Smooth muscle cell of the brain vasculature (primary cell): ENCODE data around the gene LBP.
"Not testable (repeated sequence)": the region's sequence is repeated elsewhere in the genome, so short reads cannot be mapped to it uniquely, and the experiment has no call there.

ENCODE experiments used
- DNase-seq: peaks from one replicate; pipeline ENCODE4 v3.0.0-alpha.2; 2012; ENCODE audit warnings: low read depth, low spot score

LBP gene

GRCh38 chr20:38350879-38351775 is 4.8 kb downstream of the LBP start:
- no peak for DNase-seq

DNA sequence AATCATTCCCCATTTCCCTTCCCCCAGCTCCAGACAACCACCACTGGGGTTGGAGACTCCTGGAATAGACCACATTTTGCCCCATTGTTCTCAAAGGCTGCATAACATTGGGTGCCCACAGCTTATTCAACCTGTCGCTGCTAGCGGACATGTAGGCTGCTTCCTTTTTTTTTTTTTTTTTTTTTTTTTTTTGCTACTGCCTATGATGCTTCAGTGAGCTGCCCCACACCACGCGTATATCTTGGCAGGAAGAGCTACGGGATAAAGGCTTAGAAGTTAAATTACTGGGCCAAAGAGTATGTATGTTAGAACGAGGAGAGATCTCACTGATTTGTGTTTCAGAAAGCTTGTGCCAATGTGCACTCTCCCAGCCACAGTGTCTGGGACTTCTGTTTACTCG is 7.0 kb downstream of the LBP start:
- DNase-seq: no peak

- no peak for DNase-seq
These were observed 7.9 kb downstream of the LBP start for GRCh38 chr20:38354227-38354626.

- no peak for DNase-seq
These were observed 9.1 kb downstream of the LBP start for GRCh38 chr20:38355161-38356012.

DNA sequence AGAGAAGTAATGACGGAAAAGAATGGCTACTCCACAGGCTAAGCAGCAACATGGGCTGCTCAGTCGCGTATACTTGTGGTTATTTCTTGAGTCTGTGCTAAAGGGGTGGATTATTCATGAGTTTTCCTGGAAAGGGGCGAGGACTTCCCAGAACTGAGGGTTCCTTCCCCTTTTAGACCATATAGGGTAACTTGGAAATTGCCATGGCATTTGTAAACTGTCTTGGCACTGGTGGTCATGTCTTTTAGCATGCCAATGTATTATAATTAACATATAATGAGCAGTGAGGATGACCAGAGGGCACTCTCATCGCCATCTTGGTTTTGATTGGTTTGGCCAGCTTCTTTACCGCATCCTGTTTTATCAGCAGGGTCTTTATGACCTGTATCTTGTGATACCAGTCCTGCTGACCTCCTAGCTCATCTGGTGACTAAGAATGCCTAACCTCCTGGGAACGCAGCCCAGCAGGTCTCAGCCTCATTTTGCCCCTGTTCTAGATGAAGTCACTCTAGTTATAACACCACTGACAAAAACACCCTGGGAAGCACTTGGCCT is 11.4 kb downstream of the LBP start:
- no peak for DNase-seq

DNA sequence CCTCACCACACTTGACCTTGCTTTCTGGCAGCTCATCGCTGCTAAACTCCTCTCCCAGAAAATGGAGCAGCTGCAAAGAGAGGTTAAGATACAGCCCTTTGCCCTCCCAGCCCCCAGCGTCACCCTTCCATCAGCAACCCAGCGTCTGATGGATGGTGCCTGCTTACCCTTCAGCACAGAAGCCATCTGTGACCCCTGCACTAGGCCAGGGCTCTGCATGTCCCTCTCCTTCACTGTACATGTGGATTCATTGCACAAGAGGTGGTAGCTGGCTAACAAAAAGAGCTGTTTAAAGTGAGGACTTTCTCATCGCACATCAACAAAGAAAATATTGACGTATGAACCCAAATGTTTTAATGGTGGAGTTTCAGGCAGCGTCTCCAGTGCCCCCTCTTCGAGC is 12.3 kb downstream of the LBP start:
- DNase-seq: no peak

- no peak for DNase-seq
These were observed 16.9 kb downstream of the LBP start for GRCh38 chr20:38363004-38363747.

GRCh38 chr20:38369389-38369788 is 23.1 kb downstream of the LBP start:
- no peak for DNase-seq

DNA sequence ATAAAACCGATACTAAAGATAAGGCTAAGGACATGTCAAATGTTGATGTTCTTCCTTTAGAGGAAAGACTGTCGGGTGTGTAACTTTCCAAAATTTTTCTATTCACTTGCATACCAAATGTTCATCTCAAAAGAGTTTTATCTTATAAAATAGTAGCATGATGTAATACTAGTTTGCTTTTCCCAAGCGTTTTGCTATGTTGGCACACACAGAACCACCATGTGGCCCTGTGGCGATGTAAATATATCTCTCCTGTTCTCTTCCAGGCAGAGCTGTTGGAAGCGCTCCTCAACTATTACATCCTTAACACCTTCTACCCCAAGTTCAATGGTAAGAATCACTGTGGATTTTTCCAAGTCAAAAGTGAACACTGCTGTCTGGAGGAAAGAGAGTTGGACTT is 26.5 kb downstream of the LBP start:
- no peak for DNase-seq

- no peak for DNase-seq
These were observed 27.1 kb downstream of the LBP start for GRCh38 chr20:38373231-38373867.

DNA sequence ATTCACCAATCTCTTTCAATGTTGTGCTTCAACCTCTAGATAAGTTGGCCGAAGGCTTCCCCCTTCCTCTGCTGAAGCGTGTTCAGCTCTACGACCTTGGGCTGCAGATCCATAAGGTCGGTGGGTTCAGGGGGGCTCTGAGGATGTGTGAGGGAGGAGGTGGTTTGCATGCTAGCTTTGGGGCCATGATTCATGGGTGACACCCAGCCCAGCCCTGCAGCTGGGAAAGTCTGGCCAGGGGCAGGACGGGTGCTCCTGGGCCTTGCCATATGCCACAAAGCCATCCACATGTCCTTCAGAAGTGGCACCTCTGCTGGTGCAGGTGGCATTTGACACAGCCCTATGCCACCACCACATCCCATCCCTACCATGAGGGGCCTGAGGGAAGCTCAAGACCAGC is 27.6 kb downstream of the LBP start:
- DNase-seq: no peak

DNA sequence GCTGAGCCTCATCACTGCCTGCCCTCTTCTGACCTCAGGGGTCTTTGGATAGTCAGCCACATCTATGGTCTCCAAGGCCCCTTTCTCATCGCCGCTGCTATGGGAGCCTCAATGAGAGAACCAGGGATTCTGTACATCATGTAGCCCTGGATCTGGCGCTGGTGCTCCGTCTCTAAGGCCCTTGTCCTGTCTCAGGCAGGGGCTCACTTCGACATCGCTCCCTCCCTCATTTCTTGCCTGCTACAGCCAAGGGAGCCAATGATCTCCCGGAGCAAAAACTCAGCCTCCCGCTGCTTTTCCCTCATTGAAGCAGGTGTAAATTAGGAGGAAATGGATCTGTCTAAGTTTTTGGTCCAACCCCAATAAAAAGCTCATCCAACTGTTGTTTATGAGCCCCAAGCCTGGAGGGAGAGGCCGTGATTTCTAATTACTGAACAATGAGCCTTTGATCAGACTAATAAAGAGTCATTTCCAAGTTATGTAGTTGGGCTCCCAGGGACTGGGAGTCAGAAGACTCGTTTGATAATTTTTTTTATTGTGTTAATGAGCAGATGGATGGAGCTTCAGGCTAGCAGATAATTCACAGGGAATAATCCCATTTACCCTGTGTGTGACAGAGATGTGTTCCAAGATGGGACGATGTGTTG is 30.9 kb downstream of the LBP start:
- DNase-seq: no peak

DNA sequence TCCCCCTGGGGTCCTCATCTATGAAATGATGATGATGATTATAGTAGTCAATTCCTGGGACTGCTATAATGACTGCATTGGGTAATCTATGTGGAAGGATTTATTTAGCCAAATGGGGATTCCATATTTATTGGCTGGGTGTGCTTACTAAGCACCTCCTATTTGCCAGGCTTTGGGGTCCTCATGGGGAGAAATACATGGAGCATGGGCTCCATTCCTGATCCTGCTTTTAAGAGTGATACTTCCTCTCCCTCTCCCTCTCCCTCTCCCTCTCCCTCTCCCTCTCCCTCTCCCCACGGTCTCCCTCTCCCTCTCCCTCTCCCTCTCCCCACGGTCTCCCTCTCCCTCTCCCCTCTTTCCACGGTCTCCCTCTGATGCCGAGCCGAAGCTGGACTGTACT is 31.6 kb downstream of the LBP start:
- not testable (repeated sequence) for DNase-seq

DNA sequence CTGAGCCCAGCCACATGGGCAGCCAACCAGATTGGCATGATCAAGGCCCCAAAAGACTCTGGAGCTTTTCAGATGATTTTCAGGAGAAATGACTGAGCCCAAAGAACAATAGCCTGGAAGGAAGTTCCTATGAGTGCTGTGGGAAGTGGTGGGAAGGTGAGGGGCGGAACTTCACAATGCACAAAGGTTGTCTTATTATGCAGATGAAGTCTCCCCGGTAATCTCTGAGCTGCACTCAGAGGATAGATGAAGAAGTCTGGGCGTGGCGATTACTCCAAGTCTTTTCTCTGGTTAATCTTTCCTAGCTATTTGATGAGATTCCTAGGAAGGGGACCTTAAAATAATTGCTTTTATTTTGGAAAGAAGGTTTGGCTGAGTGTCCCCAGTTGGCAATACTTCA is 36.9 kb downstream of the LBP start:
- no peak for DNase-seq

DNA sequence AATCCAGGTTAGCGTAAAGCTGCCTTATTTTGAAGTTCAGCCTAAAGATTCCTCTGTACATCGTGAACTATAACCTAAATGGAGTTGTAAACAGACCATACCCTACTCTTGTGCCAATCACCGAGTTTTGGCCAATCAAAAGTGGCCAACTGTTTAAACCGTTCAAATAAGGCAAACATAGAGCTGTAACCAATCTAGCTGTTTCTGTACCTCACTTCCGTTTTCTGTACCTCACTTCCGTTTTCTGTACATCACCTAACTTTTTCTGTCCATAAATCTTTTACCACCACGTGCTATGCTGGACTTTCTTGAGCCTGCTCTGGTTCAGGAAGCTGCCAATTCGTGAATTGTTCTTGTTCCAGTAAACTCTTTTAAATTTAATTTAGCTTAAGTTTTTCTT is 39.7 kb downstream of the LBP start:
- no peak for DNase-seq

DNA sequence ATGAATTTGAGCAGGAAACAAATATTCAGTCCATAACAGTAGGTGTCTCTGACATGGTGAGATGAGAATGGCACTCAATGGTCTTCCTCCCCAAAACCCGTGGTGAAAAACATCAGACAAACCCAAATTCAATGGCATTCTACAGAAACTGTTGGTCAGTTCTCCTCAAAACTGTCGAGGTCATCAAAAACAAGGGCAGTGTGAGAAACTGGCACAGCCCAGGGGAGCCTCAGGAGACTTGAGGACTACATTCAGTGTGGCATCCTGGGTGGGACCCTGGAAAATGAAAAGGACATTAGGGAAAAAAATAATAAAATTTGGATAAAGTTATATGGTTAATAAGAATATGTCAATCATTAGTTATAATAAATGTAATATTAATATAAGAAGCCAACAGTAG is 40.6 kb downstream of the LBP start:
- DNase-seq: no peak

DNA sequence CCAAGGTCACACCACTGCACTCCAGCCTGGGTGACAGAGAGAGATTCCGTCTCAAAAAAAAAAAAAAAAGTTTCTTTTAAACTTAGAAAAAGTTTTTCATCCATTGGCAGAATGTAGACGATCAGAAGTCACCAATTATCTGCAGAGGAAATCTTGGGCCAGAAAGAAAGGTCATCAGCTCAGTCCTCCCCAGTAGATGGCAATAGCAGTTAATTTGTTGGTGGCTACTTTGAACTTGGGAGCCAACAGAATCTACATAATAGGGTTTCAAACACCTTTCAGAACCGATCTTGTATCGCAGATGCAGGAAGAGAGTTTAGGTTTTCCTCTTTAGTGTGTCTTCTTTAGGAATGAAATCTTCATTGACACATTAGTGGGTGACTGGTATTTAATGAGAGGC is 41.7 kb downstream of the LBP start:
- no peak for DNase-seq

- DNase-seq: no peak
These were observed 46.1 kb downstream of the LBP start for GRCh38 chr20:38392356-38392755.

- DNase-seq: no peak
These were observed 47.0 kb downstream of the LBP start for GRCh38 chr20:38393259-38393658.

- no peak for DNase-seq
These were observed 48.9 kb downstream of the LBP start for GRCh38 chr20:38395165-38395564.
